Type B pancreatic cell (in vitro differentiated cells): ENCODE measurements around the gene FNDC10. TPM values are rescaled to one million over a fixed set of nuclear protein-coding genes. Genes with fewer than 3 reads are reported as not detected.

Experiments used
- DNase-seq: peaks from one replicate; pipeline ENCODE4 v3.0.0; 2021; ENCODE audit warnings: mixed read lengths; ENCODE audit not compliant: unreplicated experiment; ENCODE audit errors: extremely low spot score
- H3K27ac Mint-ChIP-seq: 2 replicates; pipeline ENCODE4 v1.8.0; 2021; ENCODE audit warnings: mild to moderate bottlenecking, mixed read lengths
- H3K27me3 Mint-ChIP-seq: 2 replicates; pipeline ENCODE4 v1.8.0; 2021; ENCODE audit warnings: mixed read lengths
- H3K36me3 Mint-ChIP-seq: 2 replicates; pipeline ENCODE4 v1.8.0; 2021; ENCODE audit warnings: mixed read lengths
- H3K4me1 Mint-ChIP-seq: one replicate; pipeline ENCODE4 v1.8.0; 2021; ENCODE audit warnings: mixed read lengths; ENCODE audit not compliant: unreplicated experiment
- H3K4me3 Mint-ChIP-seq: 2 replicates; pipeline ENCODE4 v1.8.0; 2021; ENCODE audit warnings: mild to moderate bottlenecking, mixed read lengths
- H3K9me3 Mint-ChIP-seq: 2 replicates; pipeline ENCODE4 v1.8.0; 2021; ENCODE audit warnings: mixed read lengths
- CTCF ChIP-seq: fragments of 200-600 bp; sonication (generic); conservative IDR thresholded peaks from 2 replicates; pipeline ENCODE4 v1.5.0; 2021; ENCODE audit warnings: antibody characterized with exemption, mild to moderate bottlenecking
- total RNA-seq: library from RNA; stranded (reverse); gene quantifications from 2 replicates; pipeline ENCODE4 v1.2.1, GENCODE V29; 2021; ENCODE audit warnings: low replicate concordance

FNDC10 gene
- total RNA-seq, 1 donor from 2014 or later: 9.3 TPM

DNA sequence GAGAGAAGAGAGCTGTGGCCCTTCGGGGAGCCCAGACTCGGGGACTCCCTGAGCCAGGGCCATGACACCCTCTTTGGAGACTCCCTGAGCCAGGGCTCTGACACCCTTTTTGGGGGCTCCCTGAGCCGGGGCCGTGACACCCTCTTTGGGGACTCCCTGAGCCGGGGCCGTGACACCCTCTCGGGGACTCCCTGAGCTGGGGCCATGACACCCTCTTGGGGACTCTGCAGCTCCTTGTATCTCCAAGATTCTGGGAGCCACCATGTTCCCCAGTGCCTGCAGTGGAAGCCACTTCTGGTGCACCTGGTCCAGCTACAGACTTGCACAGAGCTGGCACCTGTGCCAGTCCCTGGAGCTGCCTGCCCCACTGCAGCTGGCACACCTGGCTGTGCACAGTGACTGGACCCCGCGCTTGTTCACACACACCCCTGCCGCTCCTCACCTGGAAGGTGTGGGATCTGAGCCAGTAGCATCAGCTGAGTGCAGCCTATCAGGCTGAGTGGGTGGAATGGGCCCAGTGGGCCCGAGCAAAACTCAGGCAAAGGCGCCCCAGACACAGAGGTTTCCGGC lies 21.5 kb downstream of the FNDC10 start:
- H3K27ac Mint-ChIP-seq: no peak overlapping the region
- TF ChIP-seq CTCF: no peak
- no peak overlapping the region for H3K4me3 Mint-ChIP-seq
- H3K36me3 Mint-ChIP-seq: no peaks in the 10 kb centered on the region
- peaks cover 5% of the 10 kb centered on the region for H3K4me1 Mint-ChIP-seq
- DNase-seq: no peak
- no peaks in the 10 kb centered on the region for H3K9me3 Mint-ChIP-seq
- peaks cover 38% of the 10 kb centered on the region for H3K27me3 Mint-ChIP-seq

DNA sequence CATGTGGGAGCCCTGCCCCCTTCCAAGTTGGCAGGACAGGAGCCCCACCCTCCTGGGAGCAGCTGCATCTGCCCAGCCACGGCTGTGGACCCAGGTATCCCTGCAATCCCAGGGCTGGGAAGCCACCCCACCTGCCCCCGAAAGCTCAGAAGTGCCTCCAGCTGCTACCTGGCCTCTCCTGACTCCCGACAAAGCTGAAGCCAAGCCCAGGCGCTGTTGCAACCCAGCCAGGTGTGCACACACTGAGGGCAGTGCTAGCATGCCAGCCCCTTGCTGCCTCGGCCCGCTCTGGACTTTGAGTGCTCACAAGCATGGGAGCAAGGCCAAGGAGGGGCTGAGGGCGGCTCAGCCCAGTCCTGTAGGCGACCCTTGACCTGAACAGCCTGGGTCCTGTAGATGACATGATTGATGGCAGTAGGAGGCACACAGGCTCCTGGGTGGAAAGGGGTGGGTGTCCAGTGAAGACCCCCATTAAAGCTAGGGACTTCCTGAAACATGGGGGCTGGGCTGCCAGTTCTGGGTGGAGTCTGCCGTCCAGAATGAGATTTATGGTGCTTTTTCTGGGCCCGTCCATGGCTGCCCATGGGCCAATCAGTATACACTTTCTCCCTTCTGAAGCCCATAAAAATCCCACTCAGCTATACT lies 22.4 kb downstream of the FNDC10 start:
- Mint-ChIP-seq H3K36me3 (no peaks in the 10 kb centered on the region), H3K4me3 (no peak overlapping the region), H3K4me1 (peaks cover 5% of the 10 kb centered on the region), H3K27me3 (peaks cover 29% of the 10 kb centered on the region), H3K9me3 (no peaks in the 10 kb centered on the region), H3K27ac (no peak overlapping the region)
- no peak for TF ChIP-seq CTCF
- no peak for DNase-seq

GRCh38 chr1:1574721-1575537 lies 25.0 kb downstream of the FNDC10 start, which contains the start of gene SSU72:
TSS of gene SSU72 (minus strand) at chr1:1574863. CDS start at chr1:1574557, 306 bp downstream.
- H3K4me1 Mint-ChIP-seq: peaks cover 8% of the 10 kb centered on the region
- peak; percentile 95 for DNase-seq
- H3K27me3 Mint-ChIP-seq: peaks cover 9% of the 10 kb centered on the region
- TF ChIP-seq CTCF: no peak
- H3K27ac Mint-ChIP-seq: peak within 1 kb of the TSS; percentile 99
- peaks cover 5% of the 10 kb centered on the region for H3K36me3 Mint-ChIP-seq
- H3K4me3 Mint-ChIP-seq: peak within 1 kb of the TSS; percentile 97
- H3K9me3 Mint-ChIP-seq: no peaks in the 10 kb centered on the region

DNA sequence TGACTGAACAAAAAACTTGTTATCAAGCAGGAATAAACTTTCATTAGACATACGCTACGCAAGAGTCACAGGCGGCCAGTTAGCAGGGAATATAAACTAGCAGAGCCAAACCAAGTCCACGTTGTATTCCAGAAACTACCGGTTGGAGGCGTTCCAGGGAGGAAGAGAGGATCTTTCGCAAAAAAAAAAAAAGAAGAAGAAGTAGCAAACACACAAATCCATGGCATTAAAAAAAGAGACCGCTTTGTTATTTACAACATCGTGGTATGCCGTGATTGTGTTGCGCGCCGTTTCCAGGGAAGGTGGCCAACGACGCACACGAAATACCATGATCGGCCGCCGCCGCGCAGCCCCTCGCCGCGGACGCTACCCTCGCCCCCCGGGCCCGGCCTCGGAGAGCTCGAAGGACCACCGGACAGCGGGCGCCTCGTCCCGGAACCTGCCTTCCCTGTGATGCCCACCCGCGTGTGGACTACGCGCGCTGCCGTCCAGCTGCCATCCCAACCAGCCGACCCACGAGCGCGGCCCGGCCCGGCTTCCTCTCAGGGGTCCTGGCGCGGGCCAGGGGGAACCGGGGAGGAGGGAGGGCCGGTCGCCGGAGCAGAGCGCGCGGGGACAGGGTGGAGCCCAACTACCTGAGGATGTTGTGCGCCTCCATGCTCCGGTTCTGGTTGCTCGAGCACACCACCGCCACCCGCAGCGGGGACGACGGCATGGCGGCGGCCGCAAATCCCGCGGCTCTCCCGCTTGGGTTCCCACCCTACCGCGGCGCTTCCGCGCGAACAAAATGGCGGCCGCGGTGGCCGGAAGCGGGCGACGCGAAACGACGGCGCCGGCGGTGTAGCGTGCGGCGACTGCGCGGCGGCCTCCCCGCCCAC lies 25.9 kb downstream of the FNDC10 start:
- Mint-ChIP-seq H3K4me3 (peak overlapping the region; percentile 96), H3K36me3 (peaks cover 5% of the 10 kb centered on the region), H3K4me1 (peaks cover 8% of the 10 kb centered on the region), H3K27me3 (peaks cover 9% of the 10 kb centered on the region), H3K27ac (peak overlapping the region; percentile 99), H3K9me3 (no peaks in the 10 kb centered on the region)
- TF ChIP-seq CTCF: peak; percentile 58
- DNase-seq: no peak

DNA sequence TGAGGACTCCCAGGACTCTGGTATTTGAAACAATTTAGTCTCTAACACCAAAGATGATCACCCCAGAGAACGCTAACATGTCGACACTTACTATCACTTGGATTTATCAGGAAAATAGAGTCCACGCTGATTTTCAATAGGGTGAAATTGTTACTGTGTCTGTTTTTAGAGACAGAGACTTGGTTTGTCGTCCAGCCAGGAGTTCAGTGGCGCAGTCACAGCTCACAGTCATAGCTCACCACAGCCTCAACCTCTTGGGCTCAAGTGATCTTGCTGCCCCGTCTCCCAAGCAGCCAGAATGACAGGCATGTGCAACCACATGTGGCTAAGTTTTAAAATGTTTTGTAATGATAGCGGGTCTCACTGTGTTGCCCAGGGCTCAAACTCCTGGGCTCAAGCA lies 30.6 kb downstream of the FNDC10 start:
- Mint-ChIP-seq H3K36me3 (peaks cover 16% of the 10 kb centered on the region), H3K9me3 (no peaks in the 10 kb centered on the region), H3K4me1 (peaks cover 3% of the 10 kb centered on the region), H3K4me3 (no peak overlapping the region), H3K27me3 (no peaks in the 10 kb centered on the region), H3K27ac (peak overlapping the region; percentile 66)
- TF ChIP-seq CTCF: no peak
- no peak for DNase-seq
